ENCODE data around the gene LMBRD1.

DNA sequence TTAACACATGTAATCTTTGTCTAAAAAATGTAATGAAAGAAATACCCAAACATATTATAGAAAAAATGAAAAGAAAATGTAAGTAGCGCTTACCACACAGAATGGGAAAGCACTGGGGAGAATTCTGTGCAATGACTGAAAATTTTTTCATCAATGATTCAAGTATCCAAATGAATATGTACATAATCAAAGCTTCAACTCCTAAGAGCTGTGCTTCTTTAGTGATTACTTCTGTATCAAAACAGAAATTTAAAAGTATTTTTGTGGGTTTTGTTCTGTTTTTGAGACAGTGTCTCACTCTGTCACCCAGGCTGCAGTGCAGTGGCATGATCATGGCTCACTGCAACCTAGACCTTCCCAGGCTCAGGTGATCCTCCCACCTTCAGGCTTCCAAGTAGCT, 13.7 kb downstream of the LMBRD1 start:
- TF ChIP-seq, protein P1, sequence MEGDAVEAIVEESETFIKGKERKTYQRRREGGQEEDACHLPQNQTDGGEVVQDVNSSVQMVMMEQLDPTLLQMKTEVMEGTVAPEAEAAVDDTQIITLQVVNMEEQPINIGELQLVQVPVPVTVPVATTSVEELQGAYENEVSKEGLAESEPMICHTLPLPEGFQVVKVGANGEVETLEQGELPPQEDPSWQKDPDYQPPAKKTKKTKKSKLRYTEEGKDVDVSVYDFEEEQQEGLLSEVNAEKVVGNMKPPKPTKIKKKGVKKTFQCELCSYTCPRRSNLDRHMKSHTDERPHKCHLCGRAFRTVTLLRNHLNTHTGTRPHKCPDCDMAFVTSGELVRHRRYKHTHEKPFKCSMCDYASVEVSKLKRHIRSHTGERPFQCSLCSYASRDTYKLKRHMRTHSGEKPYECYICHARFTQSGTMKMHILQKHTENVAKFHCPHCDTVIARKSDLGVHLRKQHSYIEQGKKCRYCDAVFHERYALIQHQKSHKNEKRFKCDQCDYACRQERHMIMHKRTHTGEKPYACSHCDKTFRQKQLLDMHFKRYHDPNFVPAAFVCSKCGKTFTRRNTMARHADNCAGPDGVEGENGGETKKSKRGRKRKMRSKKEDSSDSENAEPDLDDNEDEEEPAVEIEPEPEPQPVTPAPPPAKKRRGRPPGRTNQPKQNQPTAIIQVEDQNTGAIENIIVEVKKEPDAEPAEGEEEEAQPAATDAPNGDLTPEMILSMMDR (IDR thresholded peaks at IDR 0.05; ENCODE audit: insufficient read depth, low read length, poor library complexity, severe bottlenecking): no peak
- no peak for TF ChIP-seq EZH2phosphoT487 (conservative IDR thresholded peaks at IDR 0.05; ENCODE audit: low read length)

Measured in SU-DHL-6 (cell line).